Parathyroid adenoma (tissue), 2 donors: Measurements from ENCODE around the gene TOM1L2.

ENCODE experiments used
- H2AFZ ChIP-seq: fragments of 300-600 bp; sonication (generic); one replicate; pipeline ENCODE4 v1.7.0; 2017; ENCODE audit warnings: antibody characterized with exemption, mild to moderate bottlenecking
- H3K27ac ChIP-seq: fragments of 300-600 bp; sonication (generic); one replicate; pipeline ENCODE4 v1.7.0; 2017
- H3K27me3 ChIP-seq: fragments of 300-600 bp; sonication (generic); one replicate; pipeline ENCODE4 v1.7.0; 2017; ENCODE audit warnings: low read length; ENCODE audit not compliant: control insufficient read depth, insufficient read depth
- H3K36me3 ChIP-seq: fragments of 300-600 bp; sonication (generic); one replicate; pipeline ENCODE4 v1.7.0; 2017; ENCODE audit warnings: low read length; ENCODE audit not compliant: control insufficient read depth, insufficient read depth
- H3K4me1 ChIP-seq: fragments of 300-600 bp; sonication (generic); one replicate; pipeline ENCODE4 v1.7.0; 2017; ENCODE audit warnings: control low read depth
- H3K4me2 ChIP-seq: fragments of 300-600 bp; sonication (generic); one replicate; pipeline ENCODE4 v1.7.0; 2017; ENCODE audit warnings: low read length
- H3K4me3 ChIP-seq: fragments of 300-600 bp; sonication (generic); one replicate; pipeline ENCODE4 v1.7.0; 2017; ENCODE audit warnings: low read depth, low read length
- H3K79me2 ChIP-seq: fragments of 300-600 bp; sonication (generic); one replicate; pipeline ENCODE4 v1.7.0; 2017; ENCODE audit warnings: control low read depth
- H3K9ac ChIP-seq: fragments of 300-600 bp; sonication (generic); one replicate; pipeline ENCODE4 v1.7.0; 2017; ENCODE audit warnings: mild to moderate bottlenecking
- H3K9me3 ChIP-seq: fragments of 300-600 bp; sonication (generic); one replicate; pipeline ENCODE4 v1.7.0; 2017; ENCODE audit warnings: low read length; ENCODE audit not compliant: control insufficient read depth
- TF ChIP-seq, protein P1 (sequence below): fragments of 300-600 bp; sonication (generic); IDR thresholded peaks from one replicate; pipeline ENCODE4 v1.7.0; 2017; ENCODE audit warnings: antibody characterized with exemption, mild to moderate bottlenecking
- donor health status: primary hyperparathyroidism.

TOM1L2 gene

DNA sequence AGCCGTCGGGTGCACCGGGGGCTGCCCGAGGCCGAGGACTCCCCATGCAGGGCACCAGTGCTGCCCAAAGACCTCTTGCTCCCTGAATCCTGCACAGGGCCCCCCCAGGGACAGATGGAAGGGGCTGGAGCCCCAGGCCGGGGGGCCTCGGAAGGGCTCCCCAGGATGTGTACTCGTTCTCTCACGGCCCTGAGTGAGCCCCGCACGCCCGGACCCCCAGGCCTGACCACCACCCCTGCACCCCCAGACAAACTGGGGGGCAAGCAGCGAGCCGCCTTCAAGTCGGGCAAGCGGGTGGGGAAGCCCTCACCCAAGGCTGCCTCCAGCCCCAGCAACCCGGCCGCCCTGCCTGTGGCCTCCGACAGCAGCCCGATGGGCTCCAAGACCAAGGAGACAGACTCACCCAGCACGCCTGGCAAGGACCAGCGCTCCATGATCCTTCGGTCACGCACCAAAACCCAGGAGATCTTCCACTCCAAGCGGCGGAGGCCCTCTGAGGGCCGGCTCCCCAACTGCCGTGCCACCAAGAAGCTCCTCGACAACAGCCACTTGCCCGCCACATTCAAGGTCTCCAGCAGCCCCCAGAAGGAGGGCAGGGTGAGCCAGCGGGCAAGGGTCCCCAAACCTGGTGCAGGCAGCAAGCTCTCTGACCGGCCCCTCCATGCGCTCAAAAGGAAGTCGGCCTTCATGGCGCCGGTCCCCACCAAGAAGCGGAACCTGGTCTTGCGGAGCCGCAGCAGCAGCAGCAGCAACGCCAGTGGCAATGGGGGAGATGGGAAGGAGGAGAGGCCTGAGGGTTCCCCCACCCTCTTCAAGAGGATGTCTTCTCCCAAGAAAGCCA, 176.0 kb downstream of the TOM1L2 start:
- no peaks in the 10 kb centered on the region for H3K27me3 ChIP-seq
- no peak overlapping the region for H3K4me2 ChIP-seq
- H3K9me3 ChIP-seq = no peaks in the 10 kb centered on the region
- H3K36me3 ChIP-seq = no peaks in the 10 kb centered on the region
- TF ChIP-seq, protein P1, sequence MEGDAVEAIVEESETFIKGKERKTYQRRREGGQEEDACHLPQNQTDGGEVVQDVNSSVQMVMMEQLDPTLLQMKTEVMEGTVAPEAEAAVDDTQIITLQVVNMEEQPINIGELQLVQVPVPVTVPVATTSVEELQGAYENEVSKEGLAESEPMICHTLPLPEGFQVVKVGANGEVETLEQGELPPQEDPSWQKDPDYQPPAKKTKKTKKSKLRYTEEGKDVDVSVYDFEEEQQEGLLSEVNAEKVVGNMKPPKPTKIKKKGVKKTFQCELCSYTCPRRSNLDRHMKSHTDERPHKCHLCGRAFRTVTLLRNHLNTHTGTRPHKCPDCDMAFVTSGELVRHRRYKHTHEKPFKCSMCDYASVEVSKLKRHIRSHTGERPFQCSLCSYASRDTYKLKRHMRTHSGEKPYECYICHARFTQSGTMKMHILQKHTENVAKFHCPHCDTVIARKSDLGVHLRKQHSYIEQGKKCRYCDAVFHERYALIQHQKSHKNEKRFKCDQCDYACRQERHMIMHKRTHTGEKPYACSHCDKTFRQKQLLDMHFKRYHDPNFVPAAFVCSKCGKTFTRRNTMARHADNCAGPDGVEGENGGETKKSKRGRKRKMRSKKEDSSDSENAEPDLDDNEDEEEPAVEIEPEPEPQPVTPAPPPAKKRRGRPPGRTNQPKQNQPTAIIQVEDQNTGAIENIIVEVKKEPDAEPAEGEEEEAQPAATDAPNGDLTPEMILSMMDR = no peak
- peaks cover 24% of the 10 kb centered on the region for H3K4me1 ChIP-seq
- H3K9ac ChIP-seq = no peak overlapping the region
- H3K27ac ChIP-seq = no peak overlapping the region
- H2AFZ ChIP-seq = no peak overlapping the region
- no peak overlapping the region for H3K4me3 ChIP-seq
- H3K79me2 ChIP-seq = peaks cover 38% of the 10 kb centered on the region

DNA sequence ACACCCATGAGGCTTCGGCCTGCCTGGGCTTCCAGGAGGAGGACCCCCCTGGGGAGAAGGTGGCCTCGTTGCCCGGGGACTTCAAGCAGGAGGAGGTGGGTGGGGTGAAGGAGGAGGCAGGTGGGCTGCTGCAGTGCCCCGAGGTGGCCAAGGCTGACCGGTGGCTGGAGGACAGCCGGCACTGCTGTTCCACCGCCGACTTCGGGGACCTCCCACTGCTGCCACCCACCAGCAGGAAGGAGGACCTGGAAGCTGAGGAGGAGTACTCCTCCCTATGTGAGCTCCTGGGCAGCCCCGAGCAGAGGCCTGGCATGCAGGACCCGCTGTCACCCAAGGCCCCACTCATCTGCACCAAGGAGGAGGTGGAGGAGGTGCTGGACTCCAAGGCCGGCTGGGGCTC, 176.9 kb downstream of the TOM1L2 start:
- TF ChIP-seq, protein P1 = no peak
- no peak overlapping the region for H3K4me2 ChIP-seq
- no peaks in the 10 kb centered on the region for H3K27me3 ChIP-seq
- H3K36me3 ChIP-seq = no peaks in the 10 kb centered on the region
- no peak overlapping the region for H3K4me3 ChIP-seq
- peaks cover 33% of the 10 kb centered on the region for H3K79me2 ChIP-seq
- no peak overlapping the region for H2AFZ ChIP-seq
- H3K9me3 ChIP-seq = no peaks in the 10 kb centered on the region
- H3K9ac ChIP-seq = no peak overlapping the region
- H3K27ac ChIP-seq = no peak overlapping the region
- peaks cover 24% of the 10 kb centered on the region for H3K4me1 ChIP-seq

DNA sequence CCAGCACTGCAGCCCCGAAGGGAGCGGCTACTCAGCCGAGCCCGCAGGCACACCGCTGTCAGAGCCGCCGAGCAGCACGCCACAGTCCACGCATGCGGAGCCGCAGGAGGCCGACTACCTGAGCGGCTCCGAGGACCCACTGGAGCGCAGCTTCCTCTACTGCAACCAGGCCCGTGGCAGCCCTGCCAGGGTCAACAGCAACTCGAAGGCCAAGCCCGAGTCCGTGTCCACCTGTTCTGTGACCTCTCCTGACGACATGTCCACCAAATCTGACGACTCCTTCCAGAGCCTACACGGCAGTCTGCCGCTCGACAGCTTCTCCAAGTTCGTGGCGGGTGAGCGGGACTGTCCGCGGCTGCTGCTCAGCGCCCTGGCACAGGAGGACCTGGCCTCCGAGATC, 177.8 kb downstream of the TOM1L2 start:
- Histone ChIP-seq H3K27ac (no peak overlapping the region), H3K27me3 (no peaks in the 10 kb centered on the region), H3K4me1 (peaks cover 24% of the 10 kb centered on the region), H3K36me3 (no peaks in the 10 kb centered on the region), H3K4me2 (no peak overlapping the region), H3K4me3 (no peak overlapping the region), H3K9me3 (no peaks in the 10 kb centered on the region), H3K9ac (no peak overlapping the region), H3K79me2 (peaks cover 28% of the 10 kb centered on the region), H2AFZ (no peak overlapping the region)
- TF ChIP-seq, protein P1 = no peak
